Activated naive CD8-positive, alpha-beta T cell treated with anti-CD3 and anti-CD28 coated beads for 36 hours (primary cell): ENCODE measurements around the gene LUC7L2. TPM values are rescaled to one million over a fixed set of nuclear protein-coding genes. Genes with fewer than 3 reads are reported as not detected.
"Not testable (repeated sequence)": the region's sequence is repeated elsewhere in the genome, so short reads cannot be mapped to it uniquely, and the experiment has no call there.

Source experiments
- DNase-seq: peaks from one replicate; pipeline ENCODE4 v3.0.0; 2021
- H3K27ac Mint-ChIP-seq: one replicate; pipeline ENCODE4 v1.8.0; 2022; ENCODE audit warnings: mild to moderate bottlenecking, moderate library complexity, mixed read lengths
- H3K27me3 Mint-ChIP-seq: one replicate; pipeline ENCODE4 v1.8.0; 2022; ENCODE audit warnings: mild to moderate bottlenecking, mixed read lengths
- H3K36me3 Mint-ChIP-seq: one replicate; pipeline ENCODE4 v1.8.0; 2021; ENCODE audit warnings: mild to moderate bottlenecking, mixed read lengths
- H3K4me1 Mint-ChIP-seq: one replicate; pipeline ENCODE4 v1.8.0; 2021; ENCODE audit warnings: mixed read lengths
- H3K4me3 Mint-ChIP-seq: one replicate; pipeline ENCODE4 v1.8.0; 2022; ENCODE audit warnings: mild to moderate bottlenecking, moderate library complexity, mixed read lengths
- H3K9me3 Mint-ChIP-seq: one replicate; pipeline ENCODE4 v1.8.0; 2022; ENCODE audit warnings: mixed read lengths
- total RNA-seq, 2 experiments: library from RNA; stranded (reverse); gene quantifications; one replicate each; pipeline ENCODE4 v1.2.3, GENCODE V29; 2021

The LUC7L2 gene
- total RNA-seq, 2 experiments from 2014 or later = 150 to 156 TPM

GRCh38 chr7:139467729-139468128 is 108.0 kb downstream of the LUC7L2 start:
- not testable (repeated sequence) for H3K27me3 Mint-ChIP-seq, DNase-seq, H3K27ac Mint-ChIP-seq, H3K9me3 Mint-ChIP-seq, H3K4me1 Mint-ChIP-seq, H3K36me3 Mint-ChIP-seq, H3K4me3 Mint-ChIP-seq

- H3K27ac Mint-ChIP-seq = not testable (repeated sequence)
These were observed 108.6 kb downstream of the LUC7L2 start for GRCh38 chr7:139468281-139468680.

GRCh38 chr7:139471740-139472353 is 112.2 kb downstream of the LUC7L2 start:
- Mint-ChIP-seq H3K9me3 (peaks cover 6% of the 10 kb centered on the region), H3K36me3 (peaks cover 5% of the 10 kb centered on the region), H3K27me3 (peaks cover 4% of the 10 kb centered on the region), H3K4me1 (no peaks in the 10 kb centered on the region), H3K4me3 (no peak overlapping the region), H3K27ac (no peak overlapping the region)
- no peak for DNase-seq

More at GRCh38 chr7:139468281-139468680, 108.6 kb downstream of the LUC7L2 start:
- not testable (repeated sequence) for H3K36me3 Mint-ChIP-seq, H3K27me3 Mint-ChIP-seq, H3K4me3 Mint-ChIP-seq, DNase-seq, H3K9me3 Mint-ChIP-seq, H3K4me1 Mint-ChIP-seq

Other genes with a start within 250 kb of the LUC7L2 start
- 1 to 10 TPM; 8.8 to 9.4 TPM for gene UBN2, start 128.7 kb upstream of the LUC7L2 start, total RNA-seq
- gene FMC1, start 18.6 kb upstream of the LUC7L2 start, total RNA-seq = 1 to 10 TPM; 6.3 to 7.7 TPM
- gene KLRG2, start 123.8 kb downstream of the LUC7L2 start, total RNA-seq = under 1 TPM; 0.88 to 0.99 TPM
- not detected for gene CLEC2L, start 163.8 kb downstream of the LUC7L2 start, total RNA-seq